Activated gamma-delta T cell treated with Interleukin-2 at 50 U/mL for 16 hours (primary cell): ENCODE data around the gene RGS19.

Source experiments
- DNase-seq: peaks from one replicate; pipeline ENCODE4 v3.0.0-alpha.2; 2020

The RGS19 gene

GRCh38 chr20:64062596-64063388 is 16.5 kb downstream of the RGS19 start, which contains the start of gene TCEA2:
TSS of gene TCEA2 (plus strand) at chr20:64063198. CDS start at chr20:64063313, 115 bp downstream.
- peak; percentile 93 for DNase-seq

- DNase-seq = no peak
These were observed 17.1 kb downstream of the RGS19 start for GRCh38 chr20:64062276-64062595.

GRCh38 chr20:64058536-64058935 is 20.8 kb downstream of the RGS19 start:
- DNase-seq = no peak

DNA sequence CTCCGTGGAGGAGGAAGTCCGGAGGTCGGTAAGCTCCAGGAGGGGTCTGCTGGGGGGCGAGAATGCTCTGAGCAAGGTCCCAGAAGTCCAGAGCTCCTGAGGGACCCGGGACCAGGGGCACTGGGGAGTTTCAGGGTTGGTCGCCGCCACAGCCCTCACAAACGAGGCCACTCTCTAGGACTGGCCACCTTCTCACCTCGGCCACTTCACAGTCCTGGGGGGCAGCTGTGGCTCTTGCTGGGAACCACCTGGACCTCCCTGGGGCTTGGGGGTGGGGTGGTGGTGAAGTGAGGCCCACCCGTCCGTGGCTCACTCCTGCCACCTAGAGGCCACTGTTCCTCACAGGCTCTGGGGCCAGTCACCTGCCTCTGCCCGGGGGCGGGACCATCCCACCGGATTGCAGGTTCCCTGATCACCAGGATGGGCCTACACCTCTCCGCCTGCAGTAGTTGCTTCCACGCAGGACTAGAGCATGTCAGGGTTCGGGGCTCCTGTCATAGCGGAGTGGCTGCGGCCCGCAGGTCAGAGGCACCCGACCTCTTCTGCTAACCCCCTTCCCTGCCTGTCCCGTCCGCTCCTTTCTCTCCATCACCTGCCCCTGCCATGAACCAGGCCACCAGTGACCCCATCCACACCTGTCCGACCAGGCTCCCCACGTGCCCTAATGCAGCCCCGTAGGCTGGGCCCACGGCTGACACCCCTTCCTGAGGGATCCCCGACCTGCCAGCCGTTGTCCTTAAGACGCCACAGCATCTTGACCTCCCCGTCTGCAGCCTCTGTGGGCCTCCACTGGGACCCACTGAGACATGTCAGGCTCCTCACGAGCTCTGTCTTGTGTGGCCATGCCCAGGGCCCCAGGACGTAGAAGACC is 21.5 kb downstream of the RGS19 start:
- peak; percentile 79 for DNase-seq

DNA sequence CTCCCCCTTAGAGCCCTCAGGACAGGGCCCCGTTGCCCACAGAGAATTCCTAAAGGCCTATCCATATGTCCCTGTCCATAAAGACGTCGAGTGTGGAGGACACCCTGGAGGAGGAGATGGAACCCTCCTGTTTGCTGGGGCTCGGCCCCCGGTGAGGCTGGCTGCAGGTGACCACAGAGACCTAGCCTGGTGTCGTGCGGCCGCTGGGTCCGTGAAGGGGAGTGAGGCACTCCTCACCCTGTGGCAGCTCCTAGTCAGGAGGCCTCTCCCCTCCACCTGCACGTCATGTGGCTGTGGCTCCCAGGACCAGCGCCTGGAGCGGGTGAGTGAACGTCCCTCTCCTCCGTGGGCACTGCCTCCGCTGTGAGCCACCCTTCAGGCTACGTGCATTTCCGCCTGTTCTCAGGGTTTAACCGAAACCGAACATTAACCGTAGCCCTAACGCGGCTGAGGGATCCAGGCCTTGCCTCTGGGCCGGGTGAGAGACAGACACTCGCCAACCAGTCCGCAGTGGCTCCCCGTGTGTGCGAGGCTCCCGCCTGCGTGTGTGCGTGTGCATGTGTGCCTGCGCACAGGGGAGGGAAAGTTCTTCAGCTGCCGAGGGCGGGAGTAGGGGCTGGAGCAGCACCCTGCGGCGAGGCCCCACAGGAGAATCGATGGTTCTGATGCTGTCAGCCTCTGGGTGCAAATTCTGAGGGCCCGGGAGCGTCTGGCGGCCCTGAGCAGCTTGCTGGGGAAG is 22.3 kb downstream of the RGS19 start:
- no peak for DNase-seq

GRCh38 chr20:64056639-64056888 is 22.8 kb downstream of the RGS19 start:
- DNase-seq = no peak

DNA sequence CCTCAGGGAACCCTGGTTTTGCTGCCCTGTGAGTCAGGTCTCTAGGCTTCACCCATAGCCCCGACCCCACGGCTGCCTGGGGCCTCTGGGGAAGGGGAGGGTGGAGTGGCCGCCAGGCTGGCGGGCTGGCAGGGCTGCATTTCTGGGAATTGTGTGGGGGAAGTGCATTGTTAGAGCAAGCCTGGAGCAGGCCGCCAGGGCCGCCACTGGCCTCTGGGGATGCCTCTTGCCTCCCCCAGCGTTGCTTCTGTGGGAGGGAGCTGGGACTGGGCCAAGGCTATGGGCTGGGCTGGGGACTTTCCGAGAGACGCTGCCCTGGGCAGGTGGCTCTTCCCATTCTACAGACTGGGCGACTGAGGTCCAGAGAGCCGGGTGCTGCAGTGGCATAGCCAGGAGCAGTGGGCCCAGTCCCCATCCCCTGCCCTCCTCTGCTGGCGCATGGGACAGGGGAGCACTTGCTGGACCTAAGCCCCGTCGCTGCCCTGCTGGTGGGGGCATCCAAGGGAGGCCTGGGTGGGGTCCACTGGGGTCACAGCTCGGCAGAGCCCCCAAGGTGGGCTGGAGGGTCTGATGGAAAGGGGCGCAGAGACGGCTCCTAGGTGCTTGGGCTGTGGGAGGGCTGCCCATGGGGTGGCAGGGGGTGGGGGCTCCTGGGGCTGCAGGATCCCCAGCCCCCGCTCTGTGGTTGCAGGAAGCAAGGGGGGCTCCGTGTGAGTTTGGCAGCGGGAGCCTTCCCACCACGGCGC is 23.3 kb downstream of the RGS19 start:
- DNase-seq = no peak

DNA sequence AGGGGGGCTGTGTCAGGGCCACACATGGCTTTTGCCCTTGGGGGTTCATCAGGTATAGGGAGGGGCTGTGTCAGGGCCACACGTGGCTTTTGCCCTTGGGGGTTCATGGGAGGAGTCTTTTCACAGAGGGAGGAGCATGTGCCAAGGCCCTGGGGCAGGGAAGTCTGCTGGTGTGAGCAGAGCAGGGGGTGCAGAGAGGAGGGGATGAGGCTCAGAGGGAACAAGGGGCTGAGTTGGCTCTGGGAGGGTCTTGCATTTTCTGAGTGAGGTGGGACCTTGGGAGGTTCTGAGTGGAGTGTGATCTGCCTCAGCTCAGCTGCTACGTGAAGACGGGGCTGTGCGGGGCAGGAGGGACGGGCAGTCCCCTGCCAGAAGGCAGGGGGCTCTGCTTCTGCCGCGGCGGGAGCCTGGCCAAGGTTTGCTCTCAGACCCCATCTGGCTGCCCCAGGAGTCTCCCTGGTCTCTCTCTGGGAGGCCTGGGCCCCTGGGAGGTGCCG is 23.9 kb downstream of the RGS19 start:
- no peak for DNase-seq

- DNase-seq = no peak
These were observed 25.3 kb downstream of the RGS19 start for GRCh38 chr20:64053841-64054661.

GRCh38 chr20:64052987-64053840 is 26.1 kb downstream of the RGS19 start:
- DNase-seq = no peak

GRCh38 chr20:64052326-64052722 is 27.0 kb downstream of the RGS19 start:
- DNase-seq = no peak

DNA sequence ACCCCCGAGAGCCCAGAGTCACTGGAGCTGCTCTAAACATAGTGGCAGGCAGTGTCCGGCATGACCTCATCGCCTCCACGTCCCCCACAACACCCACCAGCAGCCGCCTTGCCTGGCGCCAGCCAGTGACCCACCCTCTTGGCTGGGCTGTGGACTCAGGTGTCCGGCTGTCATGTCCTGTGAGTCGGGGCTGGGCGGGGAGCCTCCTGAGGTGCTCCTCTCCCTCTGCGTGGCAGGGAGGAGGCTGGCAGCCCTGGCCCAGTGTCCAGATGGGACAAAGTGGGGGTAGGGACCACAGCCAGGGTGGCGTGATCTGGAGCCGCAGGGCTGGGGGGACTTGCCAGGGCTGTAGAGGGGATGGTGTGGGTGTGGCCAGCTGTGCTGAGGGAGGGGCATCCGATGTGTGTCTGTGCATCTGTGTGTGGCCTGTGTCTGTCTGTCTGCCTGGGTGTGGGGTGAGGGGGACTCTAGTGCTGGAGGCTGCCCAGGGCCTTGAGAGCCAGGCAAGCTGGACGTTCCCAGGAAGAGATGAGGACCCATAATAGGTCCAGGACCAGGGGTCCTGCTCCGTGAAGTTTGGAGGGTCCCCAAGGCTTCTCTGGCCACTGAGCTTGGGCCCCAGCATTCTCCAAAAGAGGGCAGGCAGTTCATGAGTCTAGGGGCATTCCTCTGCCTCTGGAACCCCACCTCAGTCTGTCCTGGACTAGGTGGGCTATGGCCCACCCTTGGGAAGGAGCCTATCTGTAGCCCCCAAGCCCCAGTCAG is 27.6 kb downstream of the RGS19 start:
- DNase-seq = no peak

- no peak for DNase-seq
These were observed 28.3 kb downstream of the RGS19 start for GRCh38 chr20:64051033-64051452.

DNA sequence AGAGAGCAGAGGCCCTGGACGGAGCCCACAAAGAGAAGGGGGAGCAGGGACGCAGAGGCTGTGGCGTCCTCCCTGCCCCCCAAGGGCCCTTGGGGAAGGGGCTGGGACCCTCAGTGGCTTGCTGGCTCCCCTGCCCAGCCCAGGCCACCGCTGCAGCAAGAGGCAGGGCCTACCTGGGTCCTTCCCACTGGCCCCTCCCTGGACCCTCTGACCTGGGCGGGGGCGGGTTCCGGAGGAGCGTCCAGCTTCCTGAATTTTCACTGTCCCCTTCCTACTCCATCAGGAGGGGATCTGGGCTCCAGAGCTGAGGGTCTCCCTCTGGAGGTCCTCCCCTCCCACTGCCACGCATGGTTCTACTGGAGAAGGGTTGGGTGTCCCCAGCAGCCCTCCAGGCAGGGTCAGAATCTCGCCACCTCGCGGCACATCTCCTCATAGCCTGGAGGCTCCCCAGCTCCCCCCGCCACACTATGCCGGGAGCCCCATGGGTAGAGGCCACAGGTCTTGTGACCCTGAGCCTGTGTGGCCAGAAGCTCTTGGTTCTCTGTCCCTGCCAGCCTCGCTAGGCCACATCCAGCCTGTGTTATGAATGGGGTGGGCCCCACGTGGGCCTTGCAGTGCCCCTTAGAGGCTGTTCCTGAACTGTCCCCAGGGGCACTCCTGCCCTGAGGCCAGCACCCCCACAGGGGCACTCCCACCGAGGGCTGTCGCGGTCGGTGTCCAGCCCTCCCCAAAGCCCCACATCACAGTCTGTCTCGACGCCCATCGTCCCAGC is 28.9 kb downstream of the RGS19 start:
- DNase-seq = no peak

- no peak for DNase-seq
These were observed 29.4 kb downstream of the RGS19 start for GRCh38 chr20:64049878-64050260.

DNA sequence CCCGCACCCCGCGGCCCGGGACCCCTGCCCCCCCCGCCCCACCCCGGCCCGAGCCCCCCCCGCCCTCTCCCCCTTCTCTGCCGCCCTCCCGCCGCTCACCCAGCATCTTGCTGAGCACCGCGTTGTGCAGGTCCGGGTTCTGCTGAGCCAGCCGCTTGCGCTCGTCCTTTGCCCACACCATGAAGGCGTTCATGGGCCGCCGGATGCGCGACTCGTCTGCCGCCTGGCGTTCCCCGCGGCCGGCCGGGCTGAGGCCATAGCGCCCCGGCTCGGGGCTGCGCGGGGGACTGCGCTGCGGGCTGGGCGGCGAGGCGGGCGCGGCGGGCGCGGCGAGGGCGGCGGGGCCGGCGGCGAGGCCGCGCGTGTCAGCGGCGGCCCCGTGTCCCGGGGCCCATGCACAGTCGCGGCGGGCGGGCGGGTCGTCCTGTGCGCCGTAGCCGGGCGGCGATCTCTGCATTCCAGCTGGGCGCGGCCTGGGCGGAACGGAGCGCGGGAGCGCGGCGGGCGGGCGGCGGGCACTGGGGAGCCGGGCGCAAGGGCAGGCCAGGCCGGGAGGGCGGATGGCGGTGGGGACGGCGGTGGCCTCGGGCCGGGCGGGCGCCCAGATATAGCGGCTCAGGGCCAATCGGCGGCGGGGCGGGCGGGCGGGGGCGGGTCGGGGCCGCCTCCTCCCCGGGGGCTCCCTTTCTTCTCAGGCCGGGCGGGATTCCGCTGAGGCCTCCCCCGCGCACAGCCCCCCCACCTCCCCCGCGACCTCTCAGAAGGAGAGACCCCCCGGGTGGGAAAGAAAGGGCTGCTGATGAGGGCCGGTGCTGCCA is 30.0 kb downstream of the RGS19 start, which contains the start of gene SOX18:
Gene SOX18, minus strand, starts transcription at position 580 of the 818 bp plus-strand sequence. Its CDS starts 123 bp downstream, at position 457.
- no peak for DNase-seq

DNA sequence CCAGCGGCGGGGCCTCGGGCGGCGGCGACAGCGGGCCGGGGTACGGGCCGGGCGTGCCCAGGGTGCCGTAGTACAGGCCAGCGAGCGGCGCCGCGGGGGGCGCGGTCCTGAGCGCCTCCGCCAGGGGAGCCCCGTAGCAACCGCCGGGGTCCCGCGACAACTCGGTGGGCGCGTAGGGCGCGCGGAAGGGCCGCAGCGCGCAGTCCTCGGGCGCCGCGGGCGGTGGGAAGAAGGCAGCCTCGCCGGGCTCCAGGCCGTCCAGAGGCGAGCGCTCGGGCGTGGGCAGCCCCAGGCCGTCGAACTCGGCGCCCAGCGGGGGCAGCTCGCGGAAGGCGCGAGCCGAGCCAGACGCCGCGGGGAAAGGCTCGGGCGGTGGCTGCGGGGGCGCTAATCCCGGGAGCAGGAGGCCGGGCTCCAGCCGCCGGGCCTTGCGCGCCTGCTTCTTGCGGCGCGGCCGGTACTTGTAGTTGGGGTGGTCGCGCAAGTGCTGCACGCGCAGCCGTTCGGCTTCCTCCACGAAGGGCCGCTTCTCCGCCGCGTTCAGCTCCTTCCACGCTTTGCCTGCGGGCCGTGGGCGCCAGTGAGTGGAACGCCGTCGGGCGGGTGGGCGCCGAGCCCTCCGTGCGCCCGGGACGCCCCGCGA is 30.8 kb downstream of the RGS19 start:
- no peak for DNase-seq

- DNase-seq = no peak
These were observed 31.3 kb downstream of the RGS19 start for GRCh38 chr20:64047968-64048401.
